Spleen (tissue), 7 donors: Measurements from ENCODE around the gene RNF214.

ENCODE experiments used
- CTCF ChIP-seq, 11 experiments: fragments of 200-600 bp in 7 of 11; fragments of 450-650 bp in 4 of 11; sonication (generic) in 4 of 11; IDR thresholded peaks in 8 of 11; conservative IDR thresholded peaks in 3 of 11; 1 replicate in 7 of 11; 2 replicates in 4 of 11; pipeline versions ENCODE4 v1.4.0 to v1.8.0; 2016 to 2021; ENCODE audit warnings: antibody characterized with exemption in 11 of 11, inconsistent platforms in 4 of 11, mild to moderate bottlenecking in 1 of 11
- POLR2A ChIP-seq, 3 donors: fragments of 450-650 bp; IDR thresholded peaks; one replicate each; pipeline ENCODE4 v1.5.1; 2017; ENCODE audit warnings: antibody characterized with exemption in 3 of 3, mild to moderate bottlenecking in 1 of 3
- POLR2AphosphoS5 ChIP-seq, 3 donors: sonication (generic); formaldehyde crosslinking; IDR thresholded peaks; one replicate each; pipeline ENCODE4 v1.5.1; 2017; ENCODE audit warnings: antibody characterized with exemption in 3 of 3
- donor health status: DM: no; HTN: no; CAD: no; lungs with moderate emphysema.
- donor health status: DM: no; HTN: no; CAD: no.
- donor health status: DM: no; HTN: no; CAD: no.

- TF ChIP-seq CTCF (IDR thresholded peaks at IDR 0.05 in 8 of 11, conservative IDR thresholded peaks at IDR 0.05 in 3 of 11): no peak
- TF ChIP-seq POLR2A (IDR thresholded peaks at IDR 0.05): no peak
- no peak for TF ChIP-seq POLR2AphosphoS5 (IDR thresholded peaks at IDR 0.05)
Measured at GRCh38 chr11:117219995-117220394, 12.5 kb upstream of the RNF214 start.
